Measurements from ENCODE around the gene ASIC2. TPM values are rescaled to one million over a fixed set of nuclear protein-coding genes. Genes with fewer than 3 reads are reported as not detected.

ASIC2 gene
- total RNA-seq, 1 experiment from 2014 or later: not detected

DNA sequence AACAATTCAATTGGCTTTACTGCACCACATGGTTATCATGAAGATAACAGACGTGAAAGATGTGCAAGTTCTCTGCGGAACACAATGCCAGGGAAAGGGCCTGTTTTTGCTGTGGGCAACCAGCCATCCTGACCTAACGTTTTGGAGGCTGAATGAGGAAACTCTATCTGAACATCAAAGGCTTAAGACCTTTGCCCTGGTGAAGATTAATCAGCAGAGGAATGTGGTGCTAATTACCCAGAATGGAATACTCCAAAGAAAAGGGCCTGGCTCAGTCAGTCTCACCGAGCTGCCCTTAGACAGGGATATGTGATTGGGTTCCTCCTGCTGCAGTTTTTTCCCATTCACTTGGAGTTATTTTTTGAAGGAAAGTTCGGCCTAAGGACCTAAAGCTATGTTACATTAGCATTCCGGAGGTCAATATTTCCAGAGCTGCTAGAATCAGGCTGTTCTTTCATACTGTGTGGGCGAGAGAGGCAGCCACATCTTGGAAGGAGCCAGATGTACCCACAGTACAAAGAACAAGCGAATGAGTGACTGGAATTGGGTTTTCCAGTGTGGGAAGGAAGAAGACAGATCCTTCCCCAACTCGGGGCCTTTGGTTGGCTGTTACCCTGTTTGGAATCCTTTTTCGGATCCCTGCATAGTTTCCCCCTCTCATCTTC is 15.5 kb downstream of the ASIC2 start:
- Histone ChIP-seq H3K9me3 (ENCODE audit: control insufficient read depth in 1 of 2, insufficient read depth in 1 of 2, low read depth in 1 of 2, low read length in 2 of 2) (no peaks in the 10 kb centered on the region), H3K4me1 (ENCODE audit: control insufficient read depth in 1 of 2, insufficient read depth in 2 of 2, low read length in 2 of 2) (no peaks in the 10 kb centered on the region), H3K9me2 (ENCODE audit: insufficient read depth) (no peaks in the 10 kb centered on the region), H3K4me2 (ENCODE audit: low read length) (no peak overlapping the region), H3K27me3 (ENCODE audit: insufficient read depth, low read length) (no peaks in the 10 kb centered on the region), H3K27ac (ENCODE audit: low read depth, low read length) (no peak overlapping the region), H3K4me3 (replicated peaks in 1 of 2; ENCODE audit: low read depth in 1 of 2, low read length in 2 of 2) (no peak overlapping the region), H3K9ac (ENCODE audit: low read length) (no peak overlapping the region), H3K79me2 (ENCODE audit: insufficient read depth, low read length) (no peaks in the 10 kb centered on the region), H2AFZ (ENCODE audit: low read depth, low read length, poor library complexity, severe bottlenecking) (no peak overlapping the region), H4K20me1 (ENCODE audit: insufficient read depth) (no peaks in the 10 kb centered on the region), H3K36me3 (ENCODE audit: control insufficient read depth in 1 of 2, insufficient read depth in 2 of 2, low read length in 2 of 2) (no peaks in the 10 kb centered on the region)
- no peak for DNase-seq (ENCODE audit: low read depth, low spot score)
- ChIA-PET CTCF (no interaction called here), RAD21 (ENCODE audit: low non-redundant PET in 1 of 2, low total read pairs in 2 of 2, uncharacterized antibody in 2 of 2, unreplicated experiment in 2 of 2) (no interaction called here), POLR2A (no interaction called here)
- intact Hi-C loops (cut with micrococcal nuclease): no loop called here
- no peak for TF ChIP-seq TCF7L2 (IDR thresholded peaks at IDR 0.05; ENCODE audit: borderline replicate concordance, extremely low read depth, insufficient read depth, insufficient read length)
- TF ChIP-seq SP1 (IDR thresholded peaks at IDR 0.05; ENCODE audit: low read depth): no peak
- TF ChIP-seq SIN3A (IDR thresholded peaks at IDR 0.05; ENCODE audit: low read depth): no peak
- no peak for TF ChIP-seq ELF1 (IDR thresholded peaks at IDR 0.05; ENCODE audit: borderline replicate concordance, low read depth)
- no peak for TF ChIP-seq POLR2A (IDR thresholded peaks at IDR 0.05; ENCODE audit: borderline replicate concordance, extremely low read depth, insufficient read depth, insufficient read length)
- ATAC-seq: no peak
- no TSS peak for BruUV-seq (replicated peaks)

- POLR2A ChIA-PET: no interaction called here
- CTCF ChIA-PET: no interaction called here
- TF ChIP-seq REST (IDR thresholded peaks at IDR 0.05; ENCODE audit: low read depth) (no peak), MAX (IDR thresholded peaks at IDR 0.05) (no peak), SP1 (IDR thresholded peaks at IDR 0.05; ENCODE audit: low read depth) (no peak), CBX3 (IDR thresholded peaks at IDR 0.05; ENCODE audit: low read depth) (no peak), EZH2 (IDR thresholded peaks at IDR 0.05) (no peak), RAD21 (IDR thresholded peaks at IDR 0.05; ENCODE audit: low read depth) (no peak)
- TF ChIP-seq, protein P1, sequence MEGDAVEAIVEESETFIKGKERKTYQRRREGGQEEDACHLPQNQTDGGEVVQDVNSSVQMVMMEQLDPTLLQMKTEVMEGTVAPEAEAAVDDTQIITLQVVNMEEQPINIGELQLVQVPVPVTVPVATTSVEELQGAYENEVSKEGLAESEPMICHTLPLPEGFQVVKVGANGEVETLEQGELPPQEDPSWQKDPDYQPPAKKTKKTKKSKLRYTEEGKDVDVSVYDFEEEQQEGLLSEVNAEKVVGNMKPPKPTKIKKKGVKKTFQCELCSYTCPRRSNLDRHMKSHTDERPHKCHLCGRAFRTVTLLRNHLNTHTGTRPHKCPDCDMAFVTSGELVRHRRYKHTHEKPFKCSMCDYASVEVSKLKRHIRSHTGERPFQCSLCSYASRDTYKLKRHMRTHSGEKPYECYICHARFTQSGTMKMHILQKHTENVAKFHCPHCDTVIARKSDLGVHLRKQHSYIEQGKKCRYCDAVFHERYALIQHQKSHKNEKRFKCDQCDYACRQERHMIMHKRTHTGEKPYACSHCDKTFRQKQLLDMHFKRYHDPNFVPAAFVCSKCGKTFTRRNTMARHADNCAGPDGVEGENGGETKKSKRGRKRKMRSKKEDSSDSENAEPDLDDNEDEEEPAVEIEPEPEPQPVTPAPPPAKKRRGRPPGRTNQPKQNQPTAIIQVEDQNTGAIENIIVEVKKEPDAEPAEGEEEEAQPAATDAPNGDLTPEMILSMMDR (IDR thresholded peaks at IDR 0.05 in 2 of 3, conservative IDR thresholded peaks at IDR 0.05 in 1 of 3; ENCODE audit: borderline replicate concordance in 1 of 3, insufficient read depth in 1 of 3, low read depth in 2 of 3, low read length in 2 of 3): no peak
Measured at GRCh38 chr17:33273743-33274410, 19.2 kb downstream of the ASIC2 start.

More at GRCh38 chr17:33273743-33274410, 19.2 kb downstream of the ASIC2 start:
- H3K4me1 ChIP-seq (ENCODE audit: control insufficient read depth in 1 of 2, insufficient read depth in 2 of 2, low read length in 2 of 2): no peaks in the 10 kb centered on the region
- H3K9ac ChIP-seq (ENCODE audit: low read length): no peak overlapping the region
- no peaks in the 10 kb centered on the region for H3K27me3 ChIP-seq (ENCODE audit: insufficient read depth, low read length)
- RAD21 ChIA-PET (ENCODE audit: low non-redundant PET in 1 of 2, low total read pairs in 2 of 2, uncharacterized antibody in 2 of 2, unreplicated experiment in 2 of 2): no interaction called here
- no peaks in the 10 kb centered on the region for H3K36me3 ChIP-seq (ENCODE audit: control insufficient read depth in 1 of 2, insufficient read depth in 2 of 2, low read length in 2 of 2)
- no peak overlapping the region for H3K4me2 ChIP-seq (ENCODE audit: low read length)
- no peaks in the 10 kb centered on the region for H3K9me3 ChIP-seq (ENCODE audit: control insufficient read depth in 1 of 2, insufficient read depth in 1 of 2, low read depth in 1 of 2, low read length in 2 of 2)
- no peak overlapping the region for H3K27ac ChIP-seq (ENCODE audit: low read depth, low read length)
- H4K20me1 ChIP-seq (ENCODE audit: insufficient read depth): no peaks in the 10 kb centered on the region
- no peak overlapping the region for H3K4me3 ChIP-seq (replicated peaks in 1 of 2; ENCODE audit: low read depth in 1 of 2, low read length in 2 of 2)
- DNase-seq (ENCODE audit: low read depth, low spot score) (no peak), ATAC-seq (no peak)
- intact Hi-C loops (cut with micrococcal nuclease): no loop called here
- H2AFZ ChIP-seq (ENCODE audit: low read depth, low read length, poor library complexity, severe bottlenecking): no peak overlapping the region
- BruUV-seq (replicated peaks): no TSS peak
- no peaks in the 10 kb centered on the region for H3K79me2 ChIP-seq (ENCODE audit: insufficient read depth, low read length)
- no peaks in the 10 kb centered on the region for H3K9me2 ChIP-seq (ENCODE audit: insufficient read depth)
